HepG2 (cell line): ENCODE results near the gene PTGR1. TPM values are rescaled to one million over a fixed set of nuclear protein-coding genes. Genes with fewer than 3 reads are reported as not detected.

Source experiments
- CBX1 ChIP-seq: IDR thresholded peaks from one replicate; pipeline ENCODE4 v1.6.1; 2016; ENCODE audit warnings: antibody characterized with exemption, low read depth
- EZH2 ChIP-seq: conservative IDR thresholded peaks from 2 replicates; pipeline ENCODE4 v1.6.1; 2012; ENCODE audit warnings: mild to moderate bottlenecking, low read depth, low read length, moderate library complexity
- FOXA3 ChIP-seq: IDR thresholded peaks from 2 replicates; pipeline ENCODE4 v1.6.1; 2016; ENCODE audit warnings: missing genetic modification reagents, missing compliant biosample characterization
- HBP1 ChIP-seq: IDR thresholded peaks from 2 replicates; pipeline ENCODE4 v1.6.1; 2016; ENCODE audit warnings: low read depth, control low read depth
- HNRNPH1 ChIP-seq: fragments of 200-400 bp; formaldehyde crosslinking; optimal IDR thresholded peaks from 2 replicates; pipeline ENCODE3; 2017; ENCODE audit warnings: mild to moderate bottlenecking, low read depth, low read length
- MATR3 ChIP-seq: sonication (generic); formaldehyde crosslinking; IDR thresholded peaks from 2 replicates; pipeline ENCODE4 v1.4.0; 2020; ENCODE audit warnings: missing genetic modification reagents
- RORA ChIP-seq: sonication (generic); formaldehyde crosslinking; IDR thresholded peaks from 2 replicates; pipeline ENCODE4 v1.5.0; 2020; ENCODE audit warnings: mild to moderate bottlenecking, missing genetic modification reagents, moderate library complexity
- SPEN ChIP-seq: sonication (generic); formaldehyde crosslinking; IDR thresholded peaks from 2 replicates; pipeline ENCODE4 v1.5.1; 2020; ENCODE audit warnings: low read depth, mild to moderate bottlenecking, missing genetic modification reagents
- ZNF784 ChIP-seq: sonication (generic); formaldehyde crosslinking; IDR thresholded peaks from 2 replicates; pipeline ENCODE4 v1.5.1; 2020; ENCODE audit warnings: missing genetic modification reagents, mild to moderate bottlenecking, borderline replicate concordance
- polyA plus RNA-seq, 8 experiments: library from polyadenylated mRNA; depleted of rRNA in 3 of 8; stranded (reverse) in 7 of 8; unstranded in 1 of 8; fragments of >200 nt; fragmentation: Illumina TruSeq in 4 of 8; extraction: Trizol in 4 of 8; gene quantifications; 2 replicates each; pipeline versions ENCODE4 v1.2.1 to v1.2.3, GENCODE V29; 2011 to 2016; ENCODE audit warnings: low read depth in 4 of 8, missing spikeins in 1 of 8, mixed read lengths in 1 of 8; ENCODE audit not compliant: insufficient read depth in 1 of 8
- total RNA-seq, 5 experiments: library from RNA; depleted of rRNA; stranded (reverse); fragments of >200 nt; fragmentation: Illumina TruSeq; extraction: Trizol; gene quantifications; 2 replicates each; pipeline ENCODE4 v1.2.3, GENCODE V29; 2016; ENCODE audit warnings: low read depth in 1 of 5
- TF ChIP-seq, protein P1 (sequence below): sonication (generic); formaldehyde crosslinking; IDR thresholded peaks from 2 replicates; pipeline ENCODE4 v1.5.0; 2020; ENCODE audit warnings: mild to moderate bottlenecking, missing genetic modification reagents, borderline replicate concordance
- TF ChIP-seq, protein P2 (sequence below): sonication (generic); formaldehyde crosslinking; IDR thresholded peaks from 2 replicates; pipeline ENCODE4 v1.5.0; 2020; ENCODE audit warnings: mild to moderate bottlenecking, missing genetic modification reagents, borderline replicate concordance
- TF ChIP-seq, protein P3 (sequence below), 2 experiments: fragments of 450-650 bp in 1 of 2; sonication (generic) in 1 of 2; formaldehyde crosslinking in 1 of 2; IDR thresholded peaks; 2 replicates each; pipeline versions ENCODE4 v1.6.1 to v1.8.0; 2016 to 2022; ENCODE audit warnings: antibody characterized with exemption in 1 of 2, mild to moderate bottlenecking in 1 of 2, missing genetic modification reagents in 1 of 2

Gene PTGR1
- total and polyA plus RNA-seq, 2 of the 13 experiments (the other 11 are each of a cell fraction or from before 2014, with no cell fraction given), result 6.0 to 15.8 TPM

DNA sequence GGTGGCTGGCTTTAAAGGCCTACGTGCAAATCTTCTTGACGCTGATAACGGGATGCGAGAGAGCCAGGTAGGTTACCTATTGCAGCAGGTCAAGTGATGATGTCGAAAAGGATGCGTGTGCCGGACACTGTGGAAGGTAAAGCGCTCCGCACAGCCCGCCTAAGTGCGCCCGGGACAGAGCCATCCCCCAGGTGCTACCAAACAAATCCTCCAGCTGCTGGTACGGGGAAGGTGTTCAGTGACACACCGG, 31.4 kb upstream of the PTGR1 start (continued):
- TF ChIP-seq, protein P1, sequence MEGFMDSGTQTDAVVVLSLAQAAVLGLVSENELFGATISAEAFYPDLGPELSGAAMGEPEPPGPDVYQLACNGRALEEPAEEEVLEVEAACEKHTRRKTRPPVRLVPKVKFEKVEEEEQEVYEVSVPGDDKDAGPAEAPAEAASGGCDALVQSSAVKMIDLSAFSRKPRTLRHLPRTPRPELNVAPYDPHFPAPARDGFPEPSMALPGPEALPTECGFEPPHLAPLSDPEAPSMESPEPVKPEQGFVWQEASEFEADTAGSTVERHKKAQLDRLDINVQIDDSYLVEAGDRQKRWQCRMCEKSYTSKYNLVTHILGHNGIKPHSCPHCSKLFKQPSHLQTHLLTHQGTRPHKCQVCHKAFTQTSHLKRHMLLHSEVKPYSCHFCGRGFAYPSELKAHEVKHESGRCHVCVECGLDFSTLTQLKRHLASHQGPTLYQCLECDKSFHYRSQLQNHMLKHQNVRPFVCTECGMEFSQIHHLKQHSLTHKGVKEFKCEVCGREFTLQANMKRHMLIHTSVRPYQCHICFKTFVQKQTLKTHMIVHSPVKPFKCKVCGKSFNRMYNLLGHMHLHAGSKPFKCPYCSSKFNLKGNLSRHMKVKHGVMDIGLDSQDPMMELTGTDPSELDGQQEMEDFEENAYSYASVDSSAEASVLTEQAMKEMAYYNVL, result peak; percentile 76; the same call in 1 of the 2 replicates
- TF ChIP-seq, protein P2, sequence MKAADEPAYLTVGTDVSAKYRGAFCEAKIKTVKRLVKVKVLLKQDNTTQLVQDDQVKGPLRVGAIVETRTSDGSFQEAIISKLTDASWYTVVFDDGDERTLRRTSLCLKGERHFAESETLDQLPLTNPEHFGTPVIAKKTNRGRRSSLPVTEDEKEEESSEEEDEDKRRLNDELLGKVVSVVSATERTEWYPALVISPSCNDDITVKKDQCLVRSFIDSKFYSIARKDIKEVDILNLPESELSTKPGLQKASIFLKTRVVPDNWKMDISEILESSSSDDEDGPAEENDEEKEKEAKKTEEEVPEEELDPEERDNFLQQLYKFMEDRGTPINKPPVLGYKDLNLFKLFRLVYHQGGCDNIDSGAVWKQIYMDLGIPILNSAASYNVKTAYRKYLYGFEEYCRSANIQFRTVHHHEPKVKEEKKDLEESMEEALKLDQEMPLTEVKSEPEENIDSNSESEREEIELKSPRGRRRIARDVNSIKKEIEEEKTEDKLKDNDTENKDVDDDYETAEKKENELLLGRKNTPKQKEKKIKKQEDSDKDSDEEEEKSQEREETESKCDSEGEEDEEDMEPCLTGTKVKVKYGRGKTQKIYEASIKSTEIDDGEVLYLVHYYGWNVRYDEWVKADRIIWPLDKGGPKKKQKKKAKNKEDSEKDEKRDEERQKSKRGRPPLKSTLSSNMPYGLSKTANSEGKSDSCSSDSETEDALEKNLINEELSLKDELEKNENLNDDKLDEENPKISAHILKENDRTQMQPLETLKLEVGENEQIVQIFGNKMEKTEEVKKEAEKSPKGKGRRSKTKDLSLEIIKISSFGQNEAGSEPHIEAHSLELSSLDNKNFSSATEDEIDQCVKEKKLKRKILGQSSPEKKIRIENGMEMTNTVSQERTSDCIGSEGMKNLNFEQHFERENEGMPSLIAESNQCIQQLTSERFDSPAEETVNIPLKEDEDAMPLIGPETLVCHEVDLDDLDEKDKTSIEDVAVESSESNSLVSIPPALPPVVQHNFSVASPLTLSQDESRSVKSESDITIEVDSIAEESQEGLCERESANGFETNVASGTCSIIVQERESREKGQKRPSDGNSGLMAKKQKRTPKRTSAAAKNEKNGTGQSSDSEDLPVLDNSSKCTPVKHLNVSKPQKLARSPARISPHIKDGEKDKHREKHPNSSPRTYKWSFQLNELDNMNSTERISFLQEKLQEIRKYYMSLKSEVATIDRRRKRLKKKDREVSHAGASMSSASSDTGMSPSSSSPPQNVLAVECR (CRISPR knock-in tag), result no peak
- no peak for TF ChIP-seq RORA (CRISPR knock-in tag)
- peak; percentile 71; the same call in 1 of the 2 replicates for TF ChIP-seq FOXA3
- TF ChIP-seq HBP1 (CRISPR knock-in tag), result peak; percentile 95; the same call in 1 of the 2 replicates
- TF ChIP-seq CBX1, result peak; percentile 40
- TF ChIP-seq ZNF784 (CRISPR knock-in tag), result no peak
- TF ChIP-seq, protein P3, sequence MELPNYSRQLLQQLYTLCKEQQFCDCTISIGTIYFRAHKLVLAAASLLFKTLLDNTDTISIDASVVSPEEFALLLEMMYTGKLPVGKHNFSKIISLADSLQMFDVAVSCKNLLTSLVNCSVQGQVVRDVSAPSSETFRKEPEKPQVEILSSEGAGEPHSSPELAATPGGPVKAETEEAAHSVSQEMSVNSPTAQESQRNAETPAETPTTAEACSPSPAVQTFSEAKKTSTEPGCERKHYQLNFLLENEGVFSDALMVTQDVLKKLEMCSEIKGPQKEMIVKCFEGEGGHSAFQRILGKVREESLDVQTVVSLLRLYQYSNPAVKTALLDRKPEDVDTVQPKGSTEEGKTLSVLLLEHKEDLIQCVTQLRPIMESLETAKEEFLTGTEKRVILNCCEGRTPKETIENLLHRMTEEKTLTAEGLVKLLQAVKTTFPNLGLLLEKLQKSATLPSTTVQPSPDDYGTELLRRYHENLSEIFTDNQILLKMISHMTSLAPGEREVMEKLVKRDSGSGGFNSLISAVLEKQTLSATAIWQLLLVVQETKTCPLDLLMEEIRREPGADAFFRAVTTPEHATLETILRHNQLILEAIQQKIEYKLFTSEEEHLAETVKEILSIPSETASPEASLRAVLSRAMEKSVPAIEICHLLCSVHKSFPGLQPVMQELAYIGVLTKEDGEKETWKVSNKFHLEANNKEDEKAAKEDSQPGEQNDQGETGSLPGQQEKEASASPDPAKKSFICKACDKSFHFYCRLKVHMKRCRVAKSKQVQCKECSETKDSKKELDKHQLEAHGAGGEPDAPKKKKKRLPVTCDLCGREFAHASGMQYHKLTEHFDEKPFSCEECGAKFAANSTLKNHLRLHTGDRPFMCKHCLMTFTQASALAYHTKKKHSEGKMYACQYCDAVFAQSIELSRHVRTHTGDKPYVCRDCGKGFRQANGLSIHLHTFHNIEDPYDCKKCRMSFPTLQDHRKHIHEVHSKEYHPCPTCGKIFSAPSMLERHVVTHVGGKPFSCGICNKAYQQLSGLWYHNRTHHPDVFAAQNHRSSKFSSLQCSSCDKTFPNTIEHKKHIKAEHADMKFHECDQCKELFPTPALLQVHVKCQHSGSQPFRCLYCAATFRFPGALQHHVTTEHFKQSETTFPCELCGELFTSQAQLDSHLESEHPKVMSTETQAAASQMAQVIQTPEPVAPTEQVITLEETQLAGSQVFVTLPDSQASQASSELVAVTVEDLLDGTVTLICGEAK (IDR thresholded peaks at IDR 0.05), result no peak
- TF ChIP-seq, protein P3 (CRISPR knock-in tag; IDR thresholded peaks at IDR 0.05), result 0 out of 2 replicates have a peak, but pooled peaks have one; percentile 49
- no peak for TF ChIP-seq MATR3 (CRISPR knock-in tag)
- no peak for TF ChIP-seq HNRNPH1
- no peak for TF ChIP-seq SPEN (CRISPR knock-in tag)
- TF ChIP-seq EZH2, result no peak
